ENCODE results near the gene ACAP2. TPM values are rescaled to one million over a fixed set of nuclear protein-coding genes. Genes with fewer than 3 reads are reported as not detected.
"Not testable (repeated sequence)": the region's sequence is repeated elsewhere in the genome, so short reads cannot be mapped to it uniquely, and the experiment has no call there.

The ACAP2 gene
- total and polyA plus RNA-seq, 4 donors: 11.2 to 146 (median 38.7) TPM

- Histone ChIP-seq H3K9me3 (ENCODE audit: control insufficient read depth in 4 of 4, insufficient read depth in 3 of 4, low read length in 3 of 4) (no peaks in the 10 kb centered on the region), H3K9ac (ENCODE audit: insufficient read depth in 1 of 2, low read length in 2 of 2) (no peak overlapping the region), H3K36me3 (ENCODE audit: control insufficient read depth in 4 of 4, insufficient read depth in 4 of 4, low read length in 4 of 4) (peaks cover 0 to 2% (median 0%) of the 10 kb centered on the region in 4 donors), H3K4me1 (ENCODE audit: control insufficient read depth in 5 of 5, insufficient read depth in 5 of 5, low read length in 5 of 5) (peaks cover 0 to 2% (median 0%) of the 10 kb centered on the region in 5 donors), H3K27me3 (ENCODE audit: control insufficient read depth in 3 of 3, insufficient read depth in 3 of 3, low read length in 2 of 3) (no peaks in the 10 kb centered on the region), H3K4me3 (no peak overlapping the region), H3K27ac (ENCODE audit: low read depth in 1 of 2, low read length in 1 of 2) (no peak overlapping the region)
- WGBS, 2 donors: 99 to 100% methylated on average over 1 of the region's 1 CpG
- TF ChIP-seq CTCF (IDR thresholded peaks at IDR 0.05; ENCODE audit: control extremely low read depth, extremely low read depth): no peak
- ATAC-seq (ENCODE audit: insufficient read depth, low FRiP score) (no peak), DNase-seq (no peak)
These were observed 212.6 kb downstream of the ACAP2 start for GRCh38 chr3:195230244-195230643.

DNA sequence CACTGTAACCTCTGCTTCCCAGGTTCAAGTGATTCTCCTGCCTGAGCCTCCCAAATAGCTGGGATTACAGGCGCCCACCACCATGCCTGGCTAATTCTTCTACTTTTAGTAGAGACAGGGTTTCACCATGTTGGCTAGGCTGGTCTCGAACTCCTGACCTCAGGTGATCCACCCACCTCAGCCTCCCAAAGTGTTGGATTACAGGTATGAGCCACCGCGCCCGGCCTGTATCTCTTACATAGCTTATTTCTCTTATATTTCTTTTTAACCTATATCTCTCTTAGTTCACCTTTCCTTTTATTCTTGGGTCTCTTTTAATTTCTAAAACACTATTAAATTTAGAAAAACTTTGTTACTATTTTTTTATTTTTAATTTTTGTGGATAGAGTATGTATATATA lies 213.9 kb downstream of the ACAP2 start:
- H3K4me3 ChIP-seq; H3K36me3 ChIP-seq (ENCODE audit: control insufficient read depth in 4 of 4, insufficient read depth in 4 of 4, low read length in 4 of 4); H3K9me3 ChIP-seq (ENCODE audit: control insufficient read depth in 4 of 4, insufficient read depth in 3 of 4, low read length in 3 of 4); H3K27me3 ChIP-seq (ENCODE audit: control insufficient read depth in 3 of 3, insufficient read depth in 3 of 3, low read length in 2 of 3); ATAC-seq (ENCODE audit: insufficient read depth, low FRiP score); H3K9ac ChIP-seq (ENCODE audit: insufficient read depth in 1 of 2, low read length in 2 of 2); H3K4me1 ChIP-seq (ENCODE audit: control insufficient read depth in 5 of 5, insufficient read depth in 5 of 5, low read length in 5 of 5); H3K27ac ChIP-seq (ENCODE audit: low read depth in 1 of 2, low read length in 1 of 2); DNase-seq: not testable (repeated sequence)
- WGBS, 2 donors: 96 to 98% methylated on average over 5 of the region's 5 CpGs

GRCh38 chr3:195227871-195228270 lies 214.9 kb downstream of the ACAP2 start:
- DNase-seq (no peak), ATAC-seq (ENCODE audit: insufficient read depth, low FRiP score) (no peak)
- Histone ChIP-seq H3K27me3 (ENCODE audit: control insufficient read depth in 3 of 3, insufficient read depth in 3 of 3, low read length in 2 of 3) (no peaks in the 10 kb centered on the region), H3K9ac (ENCODE audit: insufficient read depth in 1 of 2, low read length in 2 of 2) (no peak overlapping the region), H3K4me3 (no peak overlapping the region), H3K36me3 (ENCODE audit: control insufficient read depth in 4 of 4, insufficient read depth in 4 of 4, low read length in 4 of 4) (peaks cover 0 to 2% (median 0%) of the 10 kb centered on the region in 4 donors), H3K27ac (ENCODE audit: low read depth in 1 of 2, low read length in 1 of 2) (no peak overlapping the region), H3K9me3 (ENCODE audit: control insufficient read depth in 4 of 4, insufficient read depth in 3 of 4, low read length in 3 of 4) (peaks cover 0 to 2% (median 0%) of the 10 kb centered on the region in 4 donors), H3K4me1 (ENCODE audit: control insufficient read depth in 5 of 5, insufficient read depth in 5 of 5, low read length in 5 of 5) (peaks cover 0 to 6% (median 3%) of the 10 kb centered on the region in 5 donors)
- TF ChIP-seq CTCF (IDR thresholded peaks at IDR 0.05; ENCODE audit: control extremely low read depth, extremely low read depth): no peak
- 85 to 88% methylated on average over 6 of the region's 6 CpGs for whole genome bisulfite sequencing, 2 donors

DNA sequence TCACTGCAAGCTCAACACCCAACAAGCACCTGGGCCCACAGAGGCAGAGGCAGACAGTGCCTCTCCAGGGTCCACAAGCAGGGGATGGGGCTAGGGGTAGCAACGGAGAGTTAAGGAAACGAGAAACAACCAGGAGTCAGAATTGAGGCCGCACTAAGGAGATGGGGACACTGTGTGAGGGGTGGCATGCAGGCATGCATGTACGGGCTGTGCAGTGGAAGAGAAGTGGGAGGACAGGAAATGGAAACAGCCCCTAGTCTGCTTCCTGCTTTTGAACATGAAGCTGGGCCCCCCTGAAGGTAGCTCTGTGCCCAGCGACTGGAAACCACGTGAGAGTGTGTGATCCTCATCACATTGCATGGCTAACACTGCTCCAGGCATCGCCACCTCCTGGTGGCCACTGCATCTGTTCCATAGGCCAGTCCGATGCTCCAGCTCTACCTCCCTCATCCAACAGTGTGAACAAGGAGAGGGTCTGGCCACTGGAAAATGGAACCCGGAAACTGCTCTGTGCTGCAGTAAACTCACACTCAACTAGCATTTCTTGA lies 215.8 kb downstream of the ACAP2 start:
- Histone ChIP-seq H3K9ac (ENCODE audit: insufficient read depth in 1 of 2, low read length in 2 of 2) (no peak overlapping the region), H3K4me1 (ENCODE audit: control insufficient read depth in 5 of 5, insufficient read depth in 5 of 5, low read length in 5 of 5) (peaks cover 0 to 7% (median 3%) of the 10 kb centered on the region in 5 donors), H3K27ac (ENCODE audit: low read depth in 1 of 2, low read length in 1 of 2) (no peak overlapping the region), H3K36me3 (ENCODE audit: control insufficient read depth in 4 of 4, insufficient read depth in 4 of 4, low read length in 4 of 4) (peaks cover 0 to 2% (median 0%) of the 10 kb centered on the region in 4 donors), H3K27me3 (ENCODE audit: control insufficient read depth in 3 of 3, insufficient read depth in 3 of 3, low read length in 2 of 3) (no peaks in the 10 kb centered on the region), H3K4me3 (no peak overlapping the region), H3K9me3 (ENCODE audit: control insufficient read depth in 4 of 4, insufficient read depth in 3 of 4, low read length in 3 of 4) (peaks cover 0 to 2% (median 0%) of the 10 kb centered on the region in 4 donors)
- DNase-seq (peak; percentile 46 to 56 (median 47)), ATAC-seq (ENCODE audit: insufficient read depth, low FRiP score) (no peak)
- WGBS, 2 donors: 64% methylated on average over 9 of the region's 9 CpGs
- TF ChIP-seq CTCF (IDR thresholded peaks at IDR 0.05; ENCODE audit: control extremely low read depth, extremely low read depth): peak; percentile 1
